HG03280 (cell line): Measurements from ENCODE around the gene KLHL6.
"Not testable (repeated sequence)": the region's sequence is repeated elsewhere in the genome, so short reads cannot be mapped to it uniquely, and the experiment has no call there.

Experiments
- ATAC-seq: cut with Tn5 transposase; IDR thresholded peaks from one replicate; pipeline ENCODE4 v1.9.1; 2021; ENCODE audit warnings: mild to moderate bottlenecking, moderate library complexity; ENCODE audit not compliant: unreplicated experiment

The KLHL6 gene

DNA sequence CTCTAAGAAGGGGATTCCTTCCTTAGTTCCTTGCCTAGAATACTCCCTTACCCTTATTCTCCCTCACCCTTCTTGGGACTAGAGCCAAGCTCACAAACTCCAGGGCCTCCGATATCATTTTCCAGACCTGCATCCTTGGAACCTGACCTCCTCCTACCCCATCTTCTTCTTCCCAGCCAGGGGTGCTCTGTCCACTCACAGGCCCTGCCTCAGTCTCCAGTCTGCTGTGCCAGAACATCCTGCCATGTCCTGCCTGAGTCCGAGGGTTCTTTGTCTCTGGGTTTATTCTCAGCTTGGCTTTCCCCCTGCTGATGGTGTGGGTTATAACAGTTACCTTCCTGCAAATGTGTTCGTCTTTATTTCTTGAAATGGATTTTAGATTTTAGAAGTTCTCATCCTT lies 67.2 kb downstream of the KLHL6 start:
- ATAC-seq, result no peak

DNA sequence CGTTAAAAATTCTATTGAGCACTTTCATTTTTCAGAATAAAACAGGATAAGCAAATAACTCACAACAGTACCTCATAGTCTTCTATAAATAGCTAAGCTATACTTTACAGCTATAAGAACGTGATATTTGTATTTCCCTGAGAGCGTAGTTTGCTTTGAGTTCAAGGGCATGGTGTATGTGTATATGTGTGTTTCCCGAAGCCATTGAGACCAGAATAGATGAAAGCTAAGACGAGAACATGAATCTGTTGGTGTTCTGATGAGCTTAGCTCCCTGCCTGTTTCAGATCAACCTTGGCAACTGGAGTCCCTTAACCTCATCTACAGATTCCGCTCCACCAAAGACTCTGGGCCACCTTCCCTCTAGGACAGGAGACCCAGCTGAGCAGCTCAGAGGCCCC lies 67.6 kb downstream of the KLHL6 start:
- no peak for ATAC-seq

DNA sequence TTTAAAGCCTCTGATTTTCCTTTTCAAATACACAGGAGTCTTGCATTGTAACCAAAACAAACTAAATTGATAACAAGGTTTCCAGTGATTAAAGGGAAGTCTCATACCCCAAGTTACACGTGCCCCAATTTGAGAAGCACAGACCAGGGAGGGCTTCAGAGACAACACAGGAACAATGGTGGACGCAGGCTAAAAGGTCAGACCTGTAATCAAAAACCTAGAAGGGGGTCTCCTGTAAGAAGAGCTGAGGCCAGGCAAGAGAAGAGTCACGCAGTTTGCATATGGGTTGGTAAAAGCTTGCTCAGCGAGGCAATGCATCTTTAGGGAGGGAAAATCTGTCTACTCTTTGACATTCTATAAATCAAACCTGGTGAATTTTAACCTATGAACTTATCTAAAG lies 68.5 kb downstream of the KLHL6 start:
- no peak for ATAC-seq

DNA sequence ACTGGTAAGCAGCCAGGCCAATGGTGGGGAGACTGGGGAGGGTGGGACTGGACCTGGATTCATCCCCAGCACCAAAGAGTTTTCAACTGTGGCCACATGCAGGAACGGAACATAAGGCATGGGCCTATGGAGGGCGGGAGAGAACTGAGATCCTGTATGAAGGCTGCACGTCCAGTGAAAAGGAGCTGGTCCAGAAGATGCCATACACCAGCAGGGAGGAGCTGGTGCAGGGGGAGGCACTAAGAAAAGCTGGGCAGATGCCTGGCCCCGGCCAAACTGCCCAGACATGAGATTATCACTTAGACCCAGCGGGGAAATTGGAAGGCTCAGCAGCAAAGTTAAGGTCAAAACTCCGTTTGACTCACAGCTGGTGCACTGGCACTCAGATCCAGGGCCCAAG lies 69.0 kb downstream of the KLHL6 start:
- ATAC-seq, result no peak

DNA sequence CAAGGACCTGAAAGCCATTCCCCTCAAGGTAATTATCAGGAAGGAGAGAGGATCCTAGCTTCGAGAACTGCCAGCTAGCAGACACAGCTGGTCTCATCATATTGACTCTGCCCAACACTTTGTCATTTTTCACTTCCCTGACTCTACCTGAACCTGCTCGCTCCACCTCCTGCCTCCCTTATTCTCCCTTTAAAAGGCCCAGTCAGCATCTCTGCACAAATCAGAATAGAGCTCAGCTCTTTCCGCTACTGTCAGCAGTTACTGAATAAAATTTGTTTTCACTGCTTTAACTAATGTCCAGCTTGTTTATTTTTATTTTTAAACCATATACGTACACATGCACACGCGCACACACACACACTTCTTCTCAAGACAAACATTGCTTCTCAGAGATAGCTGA lies 69.9 kb downstream of the KLHL6 start:
- ATAC-seq, result no peak

DNA sequence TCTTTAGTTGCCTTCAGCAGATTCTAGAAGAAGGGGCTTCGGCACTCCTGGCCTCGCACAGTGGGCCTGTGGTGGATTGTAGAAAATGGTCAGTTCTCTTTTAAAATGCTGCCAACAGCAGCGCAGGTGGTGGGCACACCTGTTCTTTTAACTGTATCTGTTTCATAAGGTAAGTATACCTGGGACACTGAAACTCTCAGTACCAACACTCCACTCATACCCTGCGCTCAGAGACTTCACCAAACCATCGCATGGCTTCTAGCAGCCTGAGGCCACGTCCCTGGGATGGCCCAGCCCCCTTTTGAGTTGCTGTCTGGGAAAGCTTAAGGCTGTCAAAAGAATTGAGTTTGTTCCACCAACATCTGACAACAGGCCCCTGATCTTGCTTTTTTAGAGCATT lies 70.4 kb downstream of the KLHL6 start:
- no peak for ATAC-seq

DNA sequence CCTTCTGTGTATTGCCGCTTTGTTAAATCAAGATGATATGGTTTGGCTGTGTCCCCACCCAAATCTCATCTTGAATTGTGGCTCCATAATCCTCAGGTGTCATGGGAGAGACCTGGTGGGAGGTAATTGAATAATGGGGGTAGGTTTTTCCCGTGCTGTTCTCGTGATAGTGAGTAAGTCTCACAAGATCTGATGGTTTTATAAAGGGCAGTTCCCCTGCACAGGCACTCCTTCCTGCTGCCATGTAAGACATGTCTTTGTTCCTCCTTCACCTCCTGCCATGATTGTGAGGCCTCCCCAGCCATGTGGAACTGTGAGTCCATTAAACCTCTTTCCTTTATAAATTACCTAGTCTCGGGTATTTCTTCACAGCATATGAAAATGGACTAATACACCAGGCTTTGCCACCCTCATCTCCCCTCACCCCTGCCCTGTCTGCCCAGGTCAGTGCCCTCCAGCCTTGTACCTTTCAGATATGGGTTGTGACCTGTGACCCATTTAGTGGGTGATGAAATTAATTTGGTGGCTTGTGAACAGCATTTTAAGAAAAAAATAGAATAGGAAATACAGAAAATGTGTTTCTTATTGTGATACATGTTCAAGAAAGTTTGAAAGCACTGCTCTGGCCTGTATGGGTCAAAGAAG lies 71.0 kb downstream of the KLHL6 start:
- ATAC-seq, result no peak

DNA sequence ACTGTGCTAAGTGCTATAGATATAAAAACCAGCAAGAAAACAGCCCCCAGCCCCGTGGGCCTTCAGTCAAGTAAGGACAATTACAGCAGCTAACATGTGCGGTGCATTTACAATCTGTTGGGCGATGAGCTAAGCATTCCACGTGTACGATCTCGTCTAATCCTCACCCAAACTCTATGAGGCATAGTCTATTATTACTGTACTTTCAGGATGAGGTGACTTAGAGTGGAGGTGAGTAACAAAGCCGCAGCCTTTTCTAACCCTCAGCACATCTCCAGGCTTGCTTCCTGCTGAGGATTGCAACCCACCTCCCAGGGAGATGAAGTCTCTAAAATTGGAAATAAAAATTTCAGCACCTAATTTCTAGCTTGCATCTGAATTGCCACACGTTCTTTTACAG lies 73.9 kb downstream of the KLHL6 start:
- ATAC-seq, result no peak

DNA sequence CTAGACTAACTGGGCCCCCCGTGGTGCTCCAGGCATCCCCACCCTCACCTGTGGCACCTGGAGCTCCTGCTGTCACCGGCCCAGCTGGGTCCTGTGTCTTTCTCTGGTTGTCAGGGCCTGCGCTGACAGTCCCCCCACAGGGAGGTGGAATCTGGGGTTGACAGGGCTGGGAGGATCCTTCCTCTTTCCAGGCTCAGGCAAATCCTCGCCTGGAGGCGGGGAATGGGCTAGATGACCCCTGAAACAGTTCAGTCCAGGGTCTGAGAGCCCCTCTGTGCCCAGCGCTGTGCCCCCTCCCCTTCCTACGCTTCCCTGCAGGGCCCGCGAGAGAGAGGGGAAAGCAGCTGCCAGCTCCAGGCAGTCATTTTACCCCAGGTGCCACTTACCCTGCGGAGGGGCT lies 77.0 kb downstream of the KLHL6 start:
- no peak for ATAC-seq

DNA sequence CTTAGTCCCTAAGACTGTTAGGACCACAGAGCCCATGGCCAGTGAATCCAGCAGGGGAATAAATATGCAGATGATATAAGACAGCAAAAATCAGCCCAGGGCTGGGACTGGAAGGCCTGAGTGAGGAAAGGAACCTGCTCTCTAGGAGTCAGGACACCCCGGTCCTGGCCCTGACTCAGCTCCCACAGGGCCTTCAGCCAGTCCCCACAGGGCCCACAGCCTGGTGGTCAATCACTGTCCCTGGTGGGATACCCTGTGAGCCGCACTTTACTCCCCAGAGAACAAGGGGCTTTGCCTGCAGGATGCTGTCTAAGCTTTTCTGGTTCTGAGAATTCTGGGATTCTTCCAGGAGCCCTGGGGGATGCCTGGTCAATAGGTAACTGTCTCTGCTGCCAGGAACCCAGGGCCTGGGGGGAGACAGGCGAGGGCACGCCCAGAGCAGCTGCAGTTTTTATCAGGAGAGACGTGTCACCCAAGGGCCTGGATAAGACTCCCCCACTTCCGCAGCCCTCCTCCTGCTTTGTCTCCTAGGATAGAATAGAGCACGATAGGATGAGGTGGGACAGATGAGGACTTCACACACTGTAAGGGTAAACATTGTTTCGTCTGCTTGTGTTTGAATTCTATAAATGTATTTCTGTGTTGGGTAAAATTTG lies 77.6 kb downstream of the KLHL6 start:
- no peak for ATAC-seq

DNA sequence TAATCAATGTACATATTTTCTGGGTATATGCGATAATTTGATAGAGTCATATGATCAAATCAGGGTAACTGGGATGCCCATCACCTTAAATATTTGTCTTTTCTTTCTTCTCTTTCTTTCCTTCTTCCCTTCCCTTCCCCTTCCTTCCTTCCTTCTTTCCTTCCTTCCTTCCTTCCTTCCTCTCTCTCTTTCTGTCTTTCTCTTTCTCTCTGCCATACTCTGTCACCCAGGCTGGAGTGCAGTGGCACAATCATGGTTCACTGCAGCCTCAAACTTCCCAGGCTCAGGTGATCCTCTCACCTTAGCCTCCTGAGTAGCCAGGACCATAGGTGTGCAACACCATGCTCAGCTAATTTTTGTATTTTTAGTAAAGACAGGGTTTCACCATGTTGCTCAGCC lies 79.7 kb downstream of the KLHL6 start:
- not testable (repeated sequence) for ATAC-seq

DNA sequence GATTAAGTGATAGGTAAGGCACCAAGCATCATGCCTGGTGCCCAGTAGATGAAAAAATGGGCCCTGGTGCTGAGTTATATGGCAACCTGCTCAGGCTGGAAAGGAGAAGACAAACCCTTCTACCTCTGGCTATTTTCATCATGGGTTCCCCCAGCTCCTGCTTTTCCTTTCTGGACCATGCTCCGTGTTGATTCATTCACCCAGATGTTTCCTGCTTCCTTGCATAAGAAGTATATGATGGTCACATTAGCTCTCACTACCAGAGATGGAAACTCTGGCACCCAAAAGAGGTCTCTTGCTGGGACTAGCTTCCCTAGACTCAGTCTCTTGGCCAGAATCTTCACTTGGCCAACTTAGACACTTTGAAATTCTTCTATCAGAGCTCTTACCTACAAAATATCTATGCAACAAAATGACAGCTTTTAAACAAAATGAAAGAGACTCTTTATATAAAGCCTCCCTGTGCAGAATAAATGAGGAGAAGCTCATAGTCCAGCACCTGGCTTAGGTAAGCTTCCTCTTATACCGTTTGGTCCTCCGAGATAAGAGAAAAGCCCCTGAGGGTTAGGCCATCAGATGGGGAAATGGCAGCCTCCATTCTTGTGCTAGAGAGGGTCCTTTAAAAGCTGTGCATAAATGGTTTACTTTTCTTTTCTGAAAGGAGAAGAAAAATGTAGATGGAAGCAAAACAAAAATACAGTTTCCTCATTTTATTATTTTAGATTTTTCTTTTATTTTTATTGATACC lies 80.3 kb downstream of the KLHL6 start:
- no peak for ATAC-seq

DNA sequence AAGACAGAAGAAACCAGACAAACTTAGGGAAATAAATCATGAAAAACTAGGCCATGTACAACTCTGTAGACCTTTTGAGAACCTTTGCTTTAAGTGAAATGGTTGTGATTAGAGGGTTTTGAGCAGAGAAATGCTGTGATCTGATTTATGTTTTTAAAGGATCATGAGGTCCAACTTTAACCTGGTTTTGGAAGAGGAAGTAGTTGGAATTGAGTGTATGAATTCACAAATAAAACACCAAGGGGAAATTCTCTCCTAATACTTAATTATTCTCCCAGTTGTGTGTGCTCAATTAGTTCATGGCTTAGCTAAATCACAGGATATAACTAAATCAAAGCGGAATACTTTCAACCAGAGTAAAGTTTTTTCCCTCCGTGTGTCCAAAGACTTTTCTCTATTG lies 81.5 kb downstream of the KLHL6 start:
- ATAC-seq, result no peak

DNA sequence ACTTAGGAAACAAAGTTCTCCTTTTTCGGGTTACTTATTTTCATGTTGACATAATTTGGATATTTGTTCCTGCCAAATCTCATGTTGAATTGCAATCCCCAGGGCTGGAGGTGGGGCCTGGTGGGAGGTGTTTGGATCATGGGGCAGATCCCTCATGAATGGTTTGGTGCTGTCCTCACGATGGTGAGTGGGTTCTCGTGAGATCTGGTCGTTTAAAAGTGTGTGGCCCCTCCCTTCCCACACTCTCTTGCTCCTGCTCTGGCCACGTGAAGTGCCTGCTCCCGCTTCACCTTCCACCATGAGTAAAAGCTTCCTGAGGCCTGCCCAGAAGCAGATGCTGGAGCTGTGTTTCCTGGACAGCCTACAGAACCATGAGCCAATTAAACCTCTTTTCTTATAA lies 83.4 kb downstream of the KLHL6 start:
- ATAC-seq, result no peak

DNA sequence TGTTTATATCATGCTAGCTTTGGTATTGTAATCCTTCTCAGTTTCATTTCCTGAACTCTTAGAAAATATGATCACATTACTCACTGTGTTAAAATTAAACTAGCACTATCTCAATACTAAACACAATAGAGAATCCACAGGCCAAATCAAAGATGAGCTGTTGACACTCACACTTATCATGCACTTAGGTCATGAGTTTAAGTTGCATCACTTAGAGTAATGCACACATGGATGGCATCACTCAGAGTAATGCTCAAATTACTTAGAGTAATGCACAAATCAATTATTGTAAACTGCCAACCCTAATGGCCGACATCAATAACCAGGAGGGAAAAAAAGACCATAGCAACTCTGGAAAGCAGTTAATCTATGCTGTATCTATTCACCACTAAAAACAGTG lies 87.1 kb downstream of the KLHL6 start:
- no peak for ATAC-seq

DNA sequence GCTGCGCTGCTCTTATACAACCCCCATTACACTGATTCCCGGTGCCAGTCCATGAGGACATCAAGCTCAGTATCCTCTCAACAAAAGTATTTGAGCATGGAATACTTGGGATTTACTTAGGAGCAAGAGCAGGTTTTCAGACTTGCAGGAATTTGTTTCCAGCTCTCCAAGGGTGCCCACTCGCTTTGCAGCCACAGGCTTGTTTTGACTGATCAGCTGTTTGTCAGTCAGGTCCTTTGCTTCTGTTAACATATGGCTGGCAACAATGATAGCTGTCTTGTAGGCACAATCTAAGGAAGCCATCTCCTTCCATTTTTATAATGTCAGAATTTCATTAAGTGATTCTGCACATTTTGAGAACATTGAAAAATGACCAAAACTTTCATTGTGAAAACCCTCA lies 88.9 kb downstream of the KLHL6 start:
- ATAC-seq, result no peak

DNA sequence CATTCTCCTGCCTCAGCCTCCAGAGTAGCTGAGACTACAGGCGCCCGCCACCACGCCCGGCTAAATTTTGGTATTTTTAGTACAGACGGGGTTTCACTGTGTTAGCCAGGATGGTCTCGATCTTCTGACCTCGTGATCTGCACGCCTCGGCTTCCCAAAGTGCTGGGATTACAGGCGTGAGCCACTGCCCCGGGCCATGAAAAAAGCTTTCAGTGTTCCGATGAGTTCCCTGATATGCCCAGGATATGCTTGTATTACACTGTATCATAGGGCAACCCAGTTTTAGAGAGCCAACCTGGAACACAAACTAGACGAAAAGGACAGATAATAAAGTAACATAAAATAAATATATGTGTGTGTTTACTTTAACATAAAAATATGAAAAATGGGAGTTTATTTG lies 89.8 kb downstream of the KLHL6 start:
- ATAC-seq, result not testable (repeated sequence)

DNA sequence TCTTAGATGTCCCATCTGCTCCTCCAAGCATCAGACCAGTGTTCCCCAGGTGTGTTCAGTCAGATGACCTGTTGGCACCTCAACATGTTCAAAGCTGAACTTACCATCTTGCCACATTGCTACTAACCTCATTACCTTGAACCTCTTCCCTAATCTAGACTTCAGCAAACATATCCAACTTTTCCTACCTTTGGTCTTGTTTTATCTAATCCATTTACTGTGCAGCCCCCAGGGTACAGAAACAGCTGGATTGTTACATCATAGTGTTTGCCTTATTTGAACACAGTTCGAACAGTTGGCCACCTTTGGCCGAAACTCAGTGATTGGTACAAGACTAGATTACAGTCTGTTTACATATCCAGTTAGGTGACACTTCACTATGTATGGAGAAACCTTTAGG lies 91.0 kb downstream of the KLHL6 start:
- ATAC-seq, result no peak

DNA sequence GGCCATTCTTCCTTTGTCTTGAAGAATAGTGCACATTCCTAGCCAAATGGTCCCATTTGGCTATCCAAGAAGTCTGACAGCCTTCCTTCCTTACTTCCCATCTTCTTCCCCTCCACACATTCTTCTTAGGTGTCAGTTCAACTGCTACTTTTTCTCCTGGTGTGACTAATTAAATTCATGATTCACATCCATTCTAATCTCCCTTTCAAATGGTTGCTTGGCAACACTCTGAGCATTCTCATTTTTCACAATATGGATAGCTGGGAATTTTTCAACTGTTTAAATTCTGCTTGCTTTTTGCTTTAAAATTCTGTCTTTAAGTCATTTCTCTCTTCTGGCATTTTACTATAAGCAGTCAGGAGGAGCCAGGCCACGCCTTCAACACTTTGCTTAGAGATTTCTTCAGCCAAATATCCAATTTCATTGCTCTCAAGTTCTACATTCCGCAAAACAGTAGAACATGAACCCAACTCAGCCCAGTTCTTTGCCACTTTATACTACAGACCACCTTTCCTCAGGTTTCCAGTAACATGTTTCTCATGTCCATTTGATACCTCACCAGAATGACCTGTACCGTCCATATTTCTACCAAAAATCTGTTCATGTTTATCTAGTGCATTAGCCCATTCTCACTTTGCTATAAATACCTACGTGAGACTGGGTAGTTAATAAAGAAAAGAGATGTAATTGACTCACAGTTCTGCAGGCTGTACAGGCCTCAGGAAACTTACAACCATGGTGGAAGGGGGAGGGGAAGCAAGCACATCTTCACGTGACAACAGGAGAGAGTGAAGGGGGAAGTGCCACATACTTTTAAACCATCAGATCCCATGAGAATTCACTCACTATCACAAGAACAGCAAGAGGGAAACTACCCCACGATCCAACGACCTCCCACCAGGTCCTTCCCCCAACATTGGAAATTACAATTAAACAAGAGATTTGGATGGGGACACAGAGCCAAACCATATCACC lies 95.1 kb downstream of the KLHL6 start:
- ATAC-seq, result no peak

DNA sequence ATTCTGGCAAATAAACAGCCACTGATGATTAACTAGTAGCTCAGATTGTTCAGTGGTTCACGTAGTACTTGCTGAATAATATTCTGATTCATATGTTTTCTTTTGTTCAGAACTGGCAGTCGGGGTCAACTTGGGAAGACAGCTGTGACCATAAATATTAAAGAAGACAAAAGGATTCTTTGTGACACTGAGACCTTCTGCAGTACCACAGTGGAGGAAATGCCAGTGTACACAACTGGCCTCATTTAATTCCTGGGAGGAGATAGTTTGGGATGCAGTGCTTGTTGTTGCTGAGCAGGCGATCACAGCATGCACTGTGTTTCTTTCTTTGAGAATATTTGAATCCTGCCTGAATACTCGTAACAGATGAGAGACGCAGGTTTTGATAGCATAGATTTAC lies 100.4 kb downstream of the KLHL6 start:
- no peak for ATAC-seq

DNA sequence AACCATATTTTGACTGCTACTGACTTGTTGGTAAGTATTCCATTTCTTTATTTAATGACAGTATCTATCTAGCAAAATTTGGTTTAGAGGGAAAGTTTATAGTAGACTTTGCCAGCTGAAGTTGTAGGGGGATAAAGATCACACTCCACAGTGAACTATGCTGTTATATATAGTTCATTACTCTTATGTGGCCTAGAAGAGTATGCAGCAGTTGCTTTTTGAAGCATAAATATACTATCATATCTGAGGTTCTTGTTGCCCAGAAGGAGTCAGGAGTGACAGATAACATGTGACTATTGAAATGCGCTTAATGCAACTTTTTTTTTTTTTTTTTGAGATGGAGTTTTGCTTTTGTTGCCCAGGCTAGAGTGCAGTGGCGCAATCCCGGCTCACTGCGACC lies 101.4 kb downstream of the KLHL6 start:
- no peak for ATAC-seq
